Measurements from ENCODE around the gene TM2D1.

The TM2D1 gene

GRCh38 chr1:61639608-61640336, 85.2 kb downstream of the TM2D1 start:
- TF ChIP-seq, protein P1, sequence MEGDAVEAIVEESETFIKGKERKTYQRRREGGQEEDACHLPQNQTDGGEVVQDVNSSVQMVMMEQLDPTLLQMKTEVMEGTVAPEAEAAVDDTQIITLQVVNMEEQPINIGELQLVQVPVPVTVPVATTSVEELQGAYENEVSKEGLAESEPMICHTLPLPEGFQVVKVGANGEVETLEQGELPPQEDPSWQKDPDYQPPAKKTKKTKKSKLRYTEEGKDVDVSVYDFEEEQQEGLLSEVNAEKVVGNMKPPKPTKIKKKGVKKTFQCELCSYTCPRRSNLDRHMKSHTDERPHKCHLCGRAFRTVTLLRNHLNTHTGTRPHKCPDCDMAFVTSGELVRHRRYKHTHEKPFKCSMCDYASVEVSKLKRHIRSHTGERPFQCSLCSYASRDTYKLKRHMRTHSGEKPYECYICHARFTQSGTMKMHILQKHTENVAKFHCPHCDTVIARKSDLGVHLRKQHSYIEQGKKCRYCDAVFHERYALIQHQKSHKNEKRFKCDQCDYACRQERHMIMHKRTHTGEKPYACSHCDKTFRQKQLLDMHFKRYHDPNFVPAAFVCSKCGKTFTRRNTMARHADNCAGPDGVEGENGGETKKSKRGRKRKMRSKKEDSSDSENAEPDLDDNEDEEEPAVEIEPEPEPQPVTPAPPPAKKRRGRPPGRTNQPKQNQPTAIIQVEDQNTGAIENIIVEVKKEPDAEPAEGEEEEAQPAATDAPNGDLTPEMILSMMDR (IDR thresholded peaks at IDR 0.05): no peak
- Mint-ChIP-seq H3K27ac (no peak overlapping the region), H3K9me3 (no peaks in the 10 kb centered on the region), H3K4me3 (no peak overlapping the region), H3K36me3 (ENCODE audit: low read depth) (no peaks in the 10 kb centered on the region), H3K27me3 (ENCODE audit: low read depth, poor library complexity) (peaks cover 6% of the 10 kb centered on the region), H3K4me1 (peaks cover 18% of the 10 kb centered on the region)
- no peak for DNase-seq

GRCh38 chr1:61638911-61639605, 85.9 kb downstream of the TM2D1 start:
- TF ChIP-seq, protein P1 (IDR thresholded peaks at IDR 0.05): no peak
- Mint-ChIP-seq H3K4me3 (no peak overlapping the region), H3K4me1 (peaks cover 18% of the 10 kb centered on the region), H3K27me3 (ENCODE audit: low read depth, poor library complexity) (peaks cover 6% of the 10 kb centered on the region), H3K36me3 (ENCODE audit: low read depth) (no peaks in the 10 kb centered on the region), H3K9me3 (no peaks in the 10 kb centered on the region), H3K27ac (no peak overlapping the region)
- no peak for DNase-seq

- Mint-ChIP-seq H3K27ac (no peak overlapping the region), H3K4me1 (peaks cover 18% of the 10 kb centered on the region)
Observed at GRCh38 chr1:61638296-61638695, 86.6 kb downstream of the TM2D1 start.

DNA sequence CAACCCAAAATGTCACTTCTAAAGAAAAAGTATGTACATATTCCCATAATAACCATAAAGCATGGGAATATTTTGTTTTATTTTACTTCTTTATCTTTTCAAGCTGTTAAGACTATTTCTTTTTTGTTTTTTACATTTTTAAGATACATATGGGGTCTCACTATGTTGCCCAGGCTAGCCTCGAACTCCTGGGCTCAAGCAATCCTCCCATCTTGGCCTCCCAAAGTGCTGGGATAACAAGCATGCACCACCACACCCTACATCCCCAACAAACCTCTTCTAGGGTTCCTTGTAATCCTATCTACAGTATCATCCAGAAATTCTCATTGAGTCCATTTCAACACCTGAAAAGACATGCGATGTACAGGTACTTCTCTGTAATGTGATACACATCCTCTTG, 87.5 kb downstream of the TM2D1 start:
- H3K9me3 Mint-ChIP-seq: no peaks in the 10 kb centered on the region
- no peaks in the 10 kb centered on the region for H3K36me3 Mint-ChIP-seq (ENCODE audit: low read depth)
- TF ChIP-seq, protein P1 (IDR thresholded peaks at IDR 0.05): no peak
- no peak for DNase-seq
- H3K4me3 Mint-ChIP-seq: no peak overlapping the region
- no peak overlapping the region for H3K27ac Mint-ChIP-seq
- H3K27me3 Mint-ChIP-seq (ENCODE audit: low read depth, poor library complexity): peaks cover 9% of the 10 kb centered on the region
- peaks cover 18% of the 10 kb centered on the region for H3K4me1 Mint-ChIP-seq

More at GRCh38 chr1:61638296-61638695, 86.6 kb downstream of the TM2D1 start:
- Mint-ChIP-seq H3K4me3 (no peak overlapping the region), H3K36me3 (ENCODE audit: low read depth) (no peaks in the 10 kb centered on the region), H3K9me3 (no peaks in the 10 kb centered on the region), H3K27me3 (ENCODE audit: low read depth, poor library complexity) (peaks cover 9% of the 10 kb centered on the region)
- TF ChIP-seq, protein P1 (IDR thresholded peaks at IDR 0.05): no peak
- no peak for DNase-seq

DNA sequence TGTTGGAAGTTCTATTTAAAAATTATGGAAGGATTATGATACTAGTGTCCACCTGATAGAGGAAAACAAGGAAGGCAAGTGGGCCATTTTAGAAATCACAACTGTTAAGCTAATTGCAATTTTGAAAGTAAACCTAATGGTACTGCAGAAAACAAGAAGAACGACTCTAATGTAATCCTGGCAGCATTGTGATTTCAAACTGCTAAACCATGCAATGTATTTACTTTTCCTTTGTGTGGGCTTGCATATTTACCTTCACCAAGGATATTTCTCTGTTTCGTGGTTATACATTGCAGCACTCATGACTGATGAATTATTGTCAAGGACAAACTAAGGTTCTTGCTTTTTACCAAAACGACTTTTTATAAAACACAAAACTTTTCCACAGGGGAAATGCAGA, 88.1 kb downstream of the TM2D1 start:
- peaks cover 17% of the 10 kb centered on the region for H3K4me1 Mint-ChIP-seq
- no peaks in the 10 kb centered on the region for H3K36me3 Mint-ChIP-seq (ENCODE audit: low read depth)
- H3K9me3 Mint-ChIP-seq: no peaks in the 10 kb centered on the region
- H3K27ac Mint-ChIP-seq: no peak overlapping the region
- H3K27me3 Mint-ChIP-seq (ENCODE audit: low read depth, poor library complexity): peaks cover 8% of the 10 kb centered on the region
- TF ChIP-seq, protein P1 (IDR thresholded peaks at IDR 0.05): no peak
- DNase-seq: no peak
- H3K4me3 Mint-ChIP-seq: no peak overlapping the region
